Measurements from ENCODE around the gene DCLK1. TPM values are rescaled to one million over a fixed set of nuclear protein-coding genes. Genes with fewer than 3 reads are reported as not detected.

Gene DCLK1
- total RNA-seq, 1 donor from 2014 or later: 2.2 TPM

DNA sequence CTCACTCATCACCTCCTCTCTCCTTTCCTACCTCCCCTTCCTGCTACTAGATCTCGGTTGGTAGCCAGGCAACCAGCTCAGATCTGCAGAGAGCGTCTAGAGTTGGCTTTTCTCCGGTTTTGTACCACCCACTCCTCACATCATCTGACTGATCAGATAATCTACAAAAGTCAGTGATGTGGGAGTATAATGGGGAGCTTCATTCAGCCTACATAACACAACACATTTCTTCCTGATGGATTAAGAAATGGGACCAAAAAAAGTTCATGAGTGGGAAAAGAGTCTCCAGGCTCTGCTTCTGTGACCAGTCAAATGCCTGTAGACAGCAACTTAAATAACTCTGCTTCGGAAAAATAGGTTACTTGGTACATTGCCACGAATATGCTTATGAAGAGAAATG, 279.8 kb downstream of the DCLK1 start:
- H3K4me3 ChIP-seq (ENCODE audit: low read depth, low read length): no peak overlapping the region
- DNase-seq (ENCODE audit: low read depth): no peak
- TF ChIP-seq, protein P1, sequence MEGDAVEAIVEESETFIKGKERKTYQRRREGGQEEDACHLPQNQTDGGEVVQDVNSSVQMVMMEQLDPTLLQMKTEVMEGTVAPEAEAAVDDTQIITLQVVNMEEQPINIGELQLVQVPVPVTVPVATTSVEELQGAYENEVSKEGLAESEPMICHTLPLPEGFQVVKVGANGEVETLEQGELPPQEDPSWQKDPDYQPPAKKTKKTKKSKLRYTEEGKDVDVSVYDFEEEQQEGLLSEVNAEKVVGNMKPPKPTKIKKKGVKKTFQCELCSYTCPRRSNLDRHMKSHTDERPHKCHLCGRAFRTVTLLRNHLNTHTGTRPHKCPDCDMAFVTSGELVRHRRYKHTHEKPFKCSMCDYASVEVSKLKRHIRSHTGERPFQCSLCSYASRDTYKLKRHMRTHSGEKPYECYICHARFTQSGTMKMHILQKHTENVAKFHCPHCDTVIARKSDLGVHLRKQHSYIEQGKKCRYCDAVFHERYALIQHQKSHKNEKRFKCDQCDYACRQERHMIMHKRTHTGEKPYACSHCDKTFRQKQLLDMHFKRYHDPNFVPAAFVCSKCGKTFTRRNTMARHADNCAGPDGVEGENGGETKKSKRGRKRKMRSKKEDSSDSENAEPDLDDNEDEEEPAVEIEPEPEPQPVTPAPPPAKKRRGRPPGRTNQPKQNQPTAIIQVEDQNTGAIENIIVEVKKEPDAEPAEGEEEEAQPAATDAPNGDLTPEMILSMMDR (conservative IDR thresholded peaks at IDR 0.05; ENCODE audit: low read depth, low read length): no peak

GRCh38 chr13:35850569-35850968, 280.6 kb downstream of the DCLK1 start:
- DNase-seq (ENCODE audit: low read depth): no peak
- no peak overlapping the region for H3K4me3 ChIP-seq (ENCODE audit: low read depth, low read length)
- TF ChIP-seq, protein P1 (conservative IDR thresholded peaks at IDR 0.05; ENCODE audit: low read depth, low read length): no peak

- H3K4me3 ChIP-seq (ENCODE audit: low read depth, low read length): no peak overlapping the region
- DNase-seq (ENCODE audit: low read depth): no peak
- TF ChIP-seq, protein P1 (conservative IDR thresholded peaks at IDR 0.05; ENCODE audit: low read depth, low read length): no peak
Measured at GRCh38 chr13:35849256-35849644, 281.9 kb downstream of the DCLK1 start.

GRCh38 chr13:35848336-35849255, 282.6 kb downstream of the DCLK1 start:
- no peak for DNase-seq (ENCODE audit: low read depth)
- TF ChIP-seq, protein P1 (conservative IDR thresholded peaks at IDR 0.05; ENCODE audit: low read depth, low read length): no peak
- H3K4me3 ChIP-seq (ENCODE audit: low read depth, low read length): no peak overlapping the region

DNA sequence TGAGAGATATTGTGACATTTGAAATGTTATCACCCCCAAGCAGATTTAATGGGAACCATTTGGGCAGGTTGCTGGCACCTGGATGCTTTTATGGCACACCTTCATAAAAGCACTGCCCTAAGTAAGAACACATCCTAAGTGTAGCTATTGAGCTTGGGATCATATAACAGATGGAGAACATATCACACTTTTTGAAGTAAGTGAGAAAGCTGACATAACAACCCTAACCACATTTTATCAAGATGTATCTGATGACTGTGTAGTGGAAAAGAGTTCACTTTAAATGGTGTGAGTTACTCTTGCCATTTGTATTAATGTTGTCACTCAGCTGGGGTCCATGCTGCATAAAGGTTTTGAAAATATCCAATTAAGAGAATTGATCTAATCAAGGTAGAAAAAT, 287.9 kb downstream of the DCLK1 start:
- TF ChIP-seq, protein P1 (conservative IDR thresholded peaks at IDR 0.05; ENCODE audit: low read depth, low read length): no peak

GRCh38 chr13:35841060-35841521, 290.1 kb downstream of the DCLK1 start:
- TF ChIP-seq, protein P1 (conservative IDR thresholded peaks at IDR 0.05; ENCODE audit: low read depth, low read length): no peak
- no peak for DNase-seq (ENCODE audit: low read depth)
- no peak overlapping the region for H3K4me3 ChIP-seq (ENCODE audit: low read depth, low read length)

More for the DNA sequence above, 287.9 kb downstream of the DCLK1 start:
- H3K4me3 ChIP-seq (ENCODE audit: low read depth, low read length): no peak overlapping the region
- DNase-seq (ENCODE audit: low read depth): no peak
